Muscle of leg (tissue), 11 donors: ENCODE results near the gene TMBIM1. TPM values are rescaled to one million over a fixed set of nuclear protein-coding genes. Genes with fewer than 3 reads are reported as not detected.
"Not testable (repeated sequence)": the region's sequence is repeated elsewhere in the genome, so short reads cannot be mapped to it uniquely, and the experiment has no call there.

Experiments
- DNase-seq: peaks from one replicate; pipeline ENCODE4 v3.0.0; 2013
- H3K27ac ChIP-seq: one replicate; pipeline ENCODE4 v1.5.1; 2013; ENCODE audit warnings: mild to moderate bottlenecking, low read length, control low read depth
- H3K27me3 ChIP-seq: one replicate; pipeline ENCODE4 v1.6.1; 2013; ENCODE audit warnings: low read length; ENCODE audit not compliant: control insufficient read depth, insufficient read depth
- H3K36me3 ChIP-seq: one replicate; pipeline ENCODE4 v1.6.1; 2013; ENCODE audit warnings: low read length; ENCODE audit not compliant: control insufficient read depth, insufficient read depth
- H3K4me1 ChIP-seq: one replicate; pipeline ENCODE4 v1.6.1; 2013; ENCODE audit warnings: low read length; ENCODE audit not compliant: control insufficient read depth, insufficient read depth
- H3K4me3 ChIP-seq: one replicate; pipeline ENCODE4 v1.5.1; 2013; ENCODE audit warnings: low read length, control low read depth
- H3K9me3 ChIP-seq: replicated peaks from 2 replicates; pipeline ENCODE4 v1.6.1; 2013; ENCODE audit warnings: low read depth, low read length; ENCODE audit not compliant: control insufficient read depth
- WGBS: methylation state at CpG from one replicate; pipeline ENCODE4 v1.1.5; 2013; ENCODE audit warnings: missing lambda C conversion rate; ENCODE audit not compliant: insufficient coverage; 5-methylcytosine and 5-hydroxymethylcytosine counted together
- polyA plus RNA-seq, 8 donors: library from polyadenylated mRNA; unstranded; fragments of 120-200 nt; gene quantifications; one replicate each; pipeline versions ENCODE4 v1.2.1 to v1.2.3, GENCODE V29; 2013; ENCODE audit warnings: inconsistent platforms in 1 of 8, low replicate concordance in 1 of 8; ENCODE audit not compliant: insufficient read length in 8 of 8, insufficient read depth in 1 of 8
- total RNA-seq: library from RNA; stranded (reverse); fragments of 120-200 nt; gene quantifications from one replicate; pipeline ENCODE4 v1.2.4, GENCODE V29; 2013

Gene TMBIM1
- total and polyA plus RNA-seq, 9 donors: 72.2 to 95.7 (median 77.8) TPM

- WGBS: 38% methylated on average over 3 of the region's 6 CpGs
- no peaks in the 10 kb centered on the region for H3K27me3 ChIP-seq
- H3K9me3 ChIP-seq: no peaks in the 10 kb centered on the region
- no peak for DNase-seq
- H3K4me1 ChIP-seq: peaks cover 18% of the 10 kb centered on the region
- H3K4me3 ChIP-seq: no peak overlapping the region
- H3K36me3 ChIP-seq: no peaks in the 10 kb centered on the region
- H3K27ac ChIP-seq: no peak overlapping the region
These were observed 27.6 kb upstream of the TMBIM1 start for GRCh38 chr2:218319813-218320365.

GRCh38 chr2:218318241-218318640 lies 25.9 kb upstream of the TMBIM1 start:
- no peak for DNase-seq
- Histone ChIP-seq H3K9me3 (no peaks in the 10 kb centered on the region), H3K4me1 (peaks cover 7% of the 10 kb centered on the region), H3K4me3 (no peak overlapping the region), H3K36me3 (no peaks in the 10 kb centered on the region), H3K27ac (no peak overlapping the region), H3K27me3 (no peaks in the 10 kb centered on the region)
- WGBS: 77% methylated on average over 3 of the region's 7 CpGs

DNA sequence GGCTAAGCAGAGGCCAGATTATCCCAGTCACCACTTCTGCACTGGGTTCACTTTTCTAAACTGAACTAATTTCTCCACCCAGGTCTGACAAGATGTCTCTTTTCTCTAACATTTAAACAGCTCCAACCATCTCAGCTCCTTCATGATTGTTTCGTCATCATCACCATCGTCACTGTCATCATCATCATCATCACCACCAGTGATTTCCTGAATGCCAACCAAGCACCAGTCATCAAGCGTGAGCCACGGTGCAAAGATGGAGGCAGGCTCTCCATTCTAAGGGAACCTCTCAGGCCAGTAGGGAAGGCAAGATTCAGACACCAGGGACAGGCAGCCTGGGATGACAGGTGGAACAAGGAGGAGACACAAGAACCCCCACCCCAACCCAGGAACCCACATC lies 25.5 kb upstream of the TMBIM1 start:
- no peaks in the 10 kb centered on the region for H3K9me3 ChIP-seq
- WGBS: 75% methylated on average over 2 of the region's 4 CpGs
- H3K36me3 ChIP-seq: no peaks in the 10 kb centered on the region
- H3K27me3 ChIP-seq: no peaks in the 10 kb centered on the region
- peaks cover 7% of the 10 kb centered on the region for H3K4me1 ChIP-seq
- no peak overlapping the region for H3K27ac ChIP-seq
- H3K4me3 ChIP-seq: no peak overlapping the region
- no peak for DNase-seq

- no peaks in the 10 kb centered on the region for H3K9me3 ChIP-seq
- WGBS: no CpG with 5 or more reads among the region's 1 CpG
- H3K27me3 ChIP-seq: no peaks in the 10 kb centered on the region
- H3K27ac ChIP-seq: no peak overlapping the region
- peaks cover 2% of the 10 kb centered on the region for H3K4me1 ChIP-seq
- no peak overlapping the region for H3K4me3 ChIP-seq
- DNase-seq: no peak
- H3K36me3 ChIP-seq: no peaks in the 10 kb centered on the region
These were observed 25.0 kb upstream of the TMBIM1 start for GRCh38 chr2:218317303-218317630.

DNA sequence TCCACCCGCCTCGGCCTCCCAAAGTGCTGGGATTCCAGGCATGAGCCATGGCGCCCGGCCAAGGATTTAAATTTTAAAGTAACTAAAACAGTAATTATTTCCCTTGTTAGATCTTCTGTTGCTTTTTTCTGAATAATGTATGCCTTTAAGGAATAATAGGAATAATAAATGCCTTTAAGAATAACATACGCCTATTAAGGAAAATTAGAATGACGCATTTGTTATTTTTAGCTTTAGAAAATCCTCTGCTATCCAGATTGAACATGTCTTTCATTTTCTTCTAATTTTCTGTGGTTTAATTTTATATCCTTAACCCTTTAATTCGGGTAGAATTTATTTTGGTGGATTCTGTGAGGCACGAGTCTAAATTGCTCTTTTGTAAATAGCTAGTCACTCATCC lies 23.1 kb upstream of the TMBIM1 start:
- WGBS: no CpG with 5 or more reads among the region's 8 CpGs
- Histone ChIP-seq H3K4me1 (peaks cover 5% of the 10 kb centered on the region), H3K4me3 (no peak overlapping the region), H3K9me3 (no peaks in the 10 kb centered on the region), H3K36me3 (no peaks in the 10 kb centered on the region), H3K27me3 (no peaks in the 10 kb centered on the region), H3K27ac (no peak overlapping the region)
- no peak for DNase-seq

- 83% methylated on average over 4 of the region's 4 CpGs for WGBS
- not testable (repeated sequence) for H3K27ac ChIP-seq, H3K27me3 ChIP-seq, H3K4me1 ChIP-seq, DNase-seq, H3K4me3 ChIP-seq, H3K9me3 ChIP-seq, H3K36me3 ChIP-seq
These were observed 22.5 kb upstream of the TMBIM1 start for GRCh38 chr2:218314764-218315163.

DNA sequence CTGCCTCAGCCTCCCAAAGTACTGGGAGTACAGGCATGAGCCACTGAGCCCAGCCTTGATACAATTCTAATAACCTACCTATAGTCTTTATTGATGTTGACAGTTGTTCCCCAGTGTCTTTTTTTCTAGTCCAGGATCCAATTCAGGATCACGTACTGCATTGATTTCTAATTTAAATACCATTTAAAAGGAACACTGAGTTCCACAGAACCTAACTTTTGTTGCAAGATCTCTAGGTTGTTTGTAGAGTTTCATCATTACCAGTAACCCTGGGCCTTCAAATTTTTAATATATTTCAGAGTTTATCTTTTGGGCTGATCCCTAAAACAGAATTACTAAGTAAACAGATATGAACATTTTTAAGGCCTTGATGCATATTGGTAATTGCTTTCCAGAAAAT lies 21.1 kb upstream of the TMBIM1 start:
- Histone ChIP-seq H3K4me3 (no peak overlapping the region), H3K4me1 (peaks cover 5% of the 10 kb centered on the region), H3K27me3 (no peaks in the 10 kb centered on the region), H3K9me3 (no peaks in the 10 kb centered on the region), H3K27ac (no peak overlapping the region), H3K36me3 (no peaks in the 10 kb centered on the region)
- no peak for DNase-seq
- no CpG with 5 or more reads among the region's 1 CpG for WGBS

DNA sequence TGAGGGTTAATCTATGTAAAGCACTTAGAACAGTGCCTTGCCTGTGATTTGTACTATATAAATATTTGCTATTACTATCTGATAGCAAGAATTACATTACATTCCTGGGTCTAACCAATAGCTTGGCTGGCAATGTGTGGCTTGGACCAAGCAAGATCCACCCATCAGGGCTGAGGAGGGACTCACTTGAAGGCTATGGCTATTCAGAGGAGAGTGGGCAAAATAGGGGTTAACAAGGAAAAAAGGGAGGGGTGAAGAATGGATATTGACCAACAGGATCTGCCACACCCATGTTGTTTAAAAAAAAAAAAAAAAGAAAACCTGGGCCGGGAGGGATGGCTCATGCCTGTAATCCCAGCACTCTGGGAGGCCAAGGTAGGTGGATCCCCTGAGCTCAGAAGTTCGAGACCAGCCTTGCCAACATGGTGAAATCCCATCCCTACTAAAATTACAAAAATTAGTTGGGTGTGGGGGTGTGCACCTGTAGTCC lies 20.0 kb upstream of the TMBIM1 start:
- peaks cover 5% of the 10 kb centered on the region for H3K4me1 ChIP-seq
- WGBS: no CpG with 5 or more reads among the region's 2 CpGs

DNA sequence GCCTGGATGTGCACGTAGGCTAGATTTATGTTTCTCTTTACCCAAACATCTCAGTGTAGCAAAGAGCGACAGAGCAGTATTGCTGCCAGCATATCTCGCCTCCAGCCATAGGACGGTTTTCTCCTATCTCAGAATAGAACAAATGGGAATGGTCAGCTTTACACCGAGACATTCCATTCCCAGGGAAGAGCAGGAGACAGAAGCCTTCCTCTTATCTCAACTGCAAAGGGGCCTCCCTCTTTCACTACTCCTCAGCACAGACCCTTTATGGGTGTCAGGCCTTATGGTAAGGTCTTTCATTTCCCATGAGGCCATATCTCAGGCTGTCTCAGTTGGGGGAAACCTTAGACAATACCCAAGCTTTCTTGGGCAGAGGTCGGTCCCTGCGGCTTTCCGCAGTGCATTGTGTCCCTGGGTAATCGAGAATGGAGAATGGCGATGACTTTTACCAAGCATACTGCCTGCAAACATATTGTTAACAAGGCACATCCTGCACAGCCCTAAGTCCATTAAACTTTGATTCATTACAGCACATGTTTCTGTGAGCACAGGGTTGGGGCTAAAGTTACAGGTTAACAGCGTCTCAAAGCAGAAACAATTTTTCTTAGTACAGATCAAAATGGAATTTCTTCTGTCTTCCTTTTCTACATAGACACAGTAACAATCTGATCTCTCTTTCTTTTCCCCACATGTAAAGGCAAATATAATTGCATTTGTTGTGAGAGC lies 19.4 kb upstream of the TMBIM1 start:
- H3K27ac ChIP-seq, H3K36me3 ChIP-seq, DNase-seq, H3K4me1 ChIP-seq, H3K27me3 ChIP-seq, H3K4me3 ChIP-seq, H3K9me3 ChIP-seq: not testable (repeated sequence)
- no CpG with 5 or more reads among the region's 11 CpGs for WGBS

More for the DNA sequence above, 20.0 kb upstream of the TMBIM1 start:
- no peak overlapping the region for H3K27ac ChIP-seq
- H3K9me3 ChIP-seq: no peaks in the 10 kb centered on the region
- DNase-seq: no peak
- H3K4me3 ChIP-seq: no peak overlapping the region
- no peaks in the 10 kb centered on the region for H3K36me3 ChIP-seq
- no peaks in the 10 kb centered on the region for H3K27me3 ChIP-seq

GRCh38 chr2:218310853-218311540 lies 18.7 kb upstream of the TMBIM1 start:
- no peak overlapping the region for H3K27ac ChIP-seq
- WGBS: no CpG with 5 or more reads among the region's 11 CpGs

More at GRCh38 chr2:218310853-218311540, 18.7 kb upstream of the TMBIM1 start:
- peaks cover 5% of the 10 kb centered on the region for H3K4me1 ChIP-seq
- H3K9me3 ChIP-seq: no peaks in the 10 kb centered on the region
- no peak overlapping the region for H3K4me3 ChIP-seq
- DNase-seq: no peak
- H3K36me3 ChIP-seq: no peaks in the 10 kb centered on the region
- no peaks in the 10 kb centered on the region for H3K27me3 ChIP-seq
